Measurements from ENCODE around the gene AP4S1.

DNA sequence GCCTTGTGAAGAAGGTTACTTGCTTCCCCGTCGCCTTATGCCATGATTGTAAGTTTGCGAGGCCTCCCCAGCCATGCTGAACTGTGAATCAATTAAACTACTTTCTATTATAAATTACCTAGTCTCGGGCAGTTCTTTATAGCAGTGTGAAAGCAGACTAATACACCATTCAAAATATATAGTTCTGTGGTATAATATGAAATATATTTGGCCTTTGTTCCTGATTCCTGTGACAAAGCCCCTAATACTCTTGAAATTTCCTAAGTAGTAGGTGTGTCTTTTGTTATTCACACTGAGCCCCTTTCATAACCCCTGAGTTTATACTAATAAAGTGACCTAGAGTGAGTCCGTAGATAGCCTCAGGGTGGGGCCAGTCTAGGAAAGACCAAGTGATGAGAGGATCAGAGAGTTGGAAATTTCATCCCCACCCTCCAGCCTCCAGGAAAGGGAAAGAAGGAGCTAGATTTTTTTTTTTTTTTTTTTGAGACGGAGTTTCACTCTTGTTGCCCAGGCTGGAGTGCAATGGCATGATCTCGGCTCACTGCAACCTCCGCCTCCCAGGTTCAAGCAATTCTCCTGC, 20.1 kb downstream of the AP4S1 start:
- TF ChIP-seq, protein P1, sequence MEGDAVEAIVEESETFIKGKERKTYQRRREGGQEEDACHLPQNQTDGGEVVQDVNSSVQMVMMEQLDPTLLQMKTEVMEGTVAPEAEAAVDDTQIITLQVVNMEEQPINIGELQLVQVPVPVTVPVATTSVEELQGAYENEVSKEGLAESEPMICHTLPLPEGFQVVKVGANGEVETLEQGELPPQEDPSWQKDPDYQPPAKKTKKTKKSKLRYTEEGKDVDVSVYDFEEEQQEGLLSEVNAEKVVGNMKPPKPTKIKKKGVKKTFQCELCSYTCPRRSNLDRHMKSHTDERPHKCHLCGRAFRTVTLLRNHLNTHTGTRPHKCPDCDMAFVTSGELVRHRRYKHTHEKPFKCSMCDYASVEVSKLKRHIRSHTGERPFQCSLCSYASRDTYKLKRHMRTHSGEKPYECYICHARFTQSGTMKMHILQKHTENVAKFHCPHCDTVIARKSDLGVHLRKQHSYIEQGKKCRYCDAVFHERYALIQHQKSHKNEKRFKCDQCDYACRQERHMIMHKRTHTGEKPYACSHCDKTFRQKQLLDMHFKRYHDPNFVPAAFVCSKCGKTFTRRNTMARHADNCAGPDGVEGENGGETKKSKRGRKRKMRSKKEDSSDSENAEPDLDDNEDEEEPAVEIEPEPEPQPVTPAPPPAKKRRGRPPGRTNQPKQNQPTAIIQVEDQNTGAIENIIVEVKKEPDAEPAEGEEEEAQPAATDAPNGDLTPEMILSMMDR (IDR thresholded peaks at IDR 0.05; ENCODE audit: low read depth, low read length, poor library complexity, severe bottlenecking) = no peak
- no peak for TF ChIP-seq EZH2phosphoT487 (IDR thresholded peaks at IDR 0.05; ENCODE audit: borderline replicate concordance, low read length)
